B cell (primary cell): ENCODE measurements around the gene DACT3.

Experiments used
- CTCF ChIP-seq: fragments of 200-600 bp; IDR thresholded peaks from one replicate; pipeline ENCODE4 v1.8.0; 2022; ENCODE audit warnings: antibody characterized with exemption, mild to moderate bottlenecking
- EZH2 ChIP-seq: IDR thresholded peaks from 2 replicates; pipeline ENCODE4 v1.6.1; 2012; ENCODE audit warnings: borderline replicate concordance, low read depth, mild to moderate bottlenecking, moderate library complexity, low read length; ENCODE audit not compliant: insufficient read depth, poor library complexity, severe bottlenecking

GRCh38 chr19:46691948-46692347 lies 31.0 kb upstream of the DACT3 start:
- TF ChIP-seq CTCF (no peak), EZH2 (no peak)
